Prostate gland (tissue), 2 donors: ENCODE data around the gene RPL3.

Source experiments
- CTCF ChIP-seq, 4 experiments: fragments of 200-600 bp in 2 of 4; fragments of 450-650 bp in 2 of 4; sonication (generic) in 2 of 4; IDR thresholded peaks; 1 replicate in 3 of 4; 2 replicates in 1 of 4; pipeline ENCODE4 v1.5.1; 2016 to 2019; ENCODE audit warnings: antibody characterized with exemption in 4 of 4, mild to moderate bottlenecking in 2 of 4, moderate library complexity in 2 of 4
- POLR2A ChIP-seq: fragments of 450-650 bp; IDR thresholded peaks from one replicate; pipeline ENCODE4 v1.6.1; 2016; ENCODE audit warnings: antibody characterized with exemption, mild to moderate bottlenecking
- POLR2AphosphoS5 ChIP-seq: sonication (generic); formaldehyde crosslinking; IDR thresholded peaks from one replicate; pipeline ENCODE4 v1.6.1; 2017; ENCODE audit warnings: antibody characterized with exemption

- TF ChIP-seq CTCF (IDR thresholded peaks at IDR 0.05) (no peak), POLR2AphosphoS5 (peak; percentile 50), POLR2A (no peak)
Measured at GRCh38 chr22:39290724-39291161, 28.7 kb downstream of the RPL3 start.
